NCI-H2029 (cell line): Measurements from ENCODE around the gene CCDC74A.
A peak's percentile ranks its signal among the peaks of the same experiment; 100 is the strongest.
"Not testable (repeated sequence)": the region's sequence is repeated elsewhere in the genome, so short reads cannot be mapped to it uniquely, and the experiment has no call there.

Experiments
- DNase-seq: peaks from one replicate; lab custom pipeline; 2025; lab: John Stamatoyannopoulos, UW

CCDC74A gene

GRCh38 chr2:131527131-131528001 is at the start of gene CCDC74A:
Gene CCDC74A (plus strand): TSS chr2:131527888. CDS start chr2:131527971, 83 bp downstream.
- peak; percentile 44 for DNase-seq

GRCh38 chr2:131478074-131478849 is 49.4 kb upstream of the CCDC74A start:
- DNase-seq = peak; percentile 10

GRCh38 chr2:131478850-131479461 is 48.7 kb upstream of the CCDC74A start:
- DNase-seq = not testable (repeated sequence)

- not testable (repeated sequence) for DNase-seq
Measured at GRCh38 chr2:131480351-131480750, 47.3 kb upstream of the CCDC74A start.

- DNase-seq = not testable (repeated sequence)
Measured at GRCh38 chr2:131482506-131483155, 45.1 kb upstream of the CCDC74A start.

- DNase-seq = not testable (repeated sequence)
Measured at GRCh38 chr2:131483981-131484820, 43.5 kb upstream of the CCDC74A start.

- not testable (repeated sequence) for DNase-seq
Measured at GRCh38 chr2:131484906-131485460, 42.7 kb upstream of the CCDC74A start.

DNA sequence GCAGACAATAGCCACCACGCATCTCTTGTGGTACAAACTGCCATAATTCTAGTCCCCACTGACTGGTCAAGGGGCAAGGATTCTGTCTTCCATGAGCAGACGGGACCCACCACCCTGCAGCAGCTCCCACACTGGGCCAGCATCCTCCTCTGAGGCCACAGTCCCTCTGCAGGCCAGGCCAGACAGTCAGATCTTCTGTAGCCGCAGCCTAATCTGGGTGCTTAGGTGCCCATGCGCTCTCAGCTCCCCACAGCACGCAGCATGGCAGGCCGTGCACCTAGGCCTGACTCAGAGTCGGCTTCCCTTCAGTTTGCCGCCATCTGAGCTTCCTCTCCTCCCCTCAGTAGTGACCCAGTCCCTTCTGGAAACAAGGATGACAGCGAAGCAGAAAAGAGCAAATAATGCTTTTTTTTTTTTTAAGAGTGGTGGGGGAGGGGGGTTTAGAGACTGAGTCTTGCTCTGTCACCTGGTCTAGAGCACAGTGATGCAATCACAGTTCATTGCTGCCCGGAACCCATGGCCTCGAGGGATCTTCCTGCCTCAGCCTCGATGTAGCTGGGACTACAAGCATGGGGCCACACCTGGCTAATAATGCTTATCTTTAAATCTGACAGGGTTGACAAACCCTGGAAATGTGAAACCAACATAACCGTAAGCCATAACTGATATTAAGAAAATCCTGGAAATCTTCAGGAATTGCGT is 41.3 kb upstream of the CCDC74A start:
- DNase-seq = not testable (repeated sequence)

DNA sequence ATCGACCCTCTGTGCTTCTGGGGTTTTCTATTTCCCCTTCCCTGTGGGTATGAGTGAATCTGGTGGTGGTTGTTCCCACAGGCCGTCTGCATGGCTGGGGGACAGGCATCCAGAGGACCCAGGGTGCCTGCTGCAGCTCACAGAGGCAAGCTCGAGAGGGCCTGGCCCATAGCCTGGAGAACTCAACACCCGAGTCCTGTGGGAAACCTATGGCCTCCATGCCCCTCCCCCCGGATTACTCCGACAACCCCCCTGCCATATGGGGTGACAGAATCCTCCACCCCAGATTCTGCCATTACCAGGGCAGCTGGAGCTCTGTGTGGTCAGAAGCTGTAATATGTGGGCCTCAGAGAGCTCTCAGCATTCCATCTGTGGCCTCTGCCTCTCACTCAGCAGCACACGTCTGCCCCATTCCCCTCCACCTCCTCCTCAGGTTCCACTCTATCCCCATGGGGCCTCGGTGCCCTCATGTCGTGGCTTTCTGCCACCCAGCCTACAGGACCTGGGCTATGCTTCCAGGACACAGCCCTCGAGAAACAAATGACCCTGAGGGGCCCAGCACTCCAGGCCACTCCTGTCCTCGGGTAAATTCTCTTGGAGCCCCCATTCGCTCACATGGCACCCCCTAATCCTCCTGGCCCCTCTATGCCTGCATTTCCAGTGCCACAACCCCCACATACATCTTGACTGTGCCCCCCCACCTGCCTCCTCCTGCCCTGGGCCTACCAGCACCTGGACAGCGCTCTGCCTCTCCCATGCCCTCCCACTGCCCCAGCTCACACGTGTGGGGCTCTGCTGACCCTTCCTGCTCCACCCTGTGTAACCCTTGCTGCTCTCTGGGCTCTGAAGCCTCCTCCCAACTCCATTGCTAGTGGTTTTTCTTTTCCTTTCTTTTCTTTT is 39.1 kb upstream of the CCDC74A start:
- DNase-seq = no peak

GRCh38 chr2:131490616-131491468 is 36.8 kb upstream of the CCDC74A start:
- DNase-seq = not testable (repeated sequence)

DNA sequence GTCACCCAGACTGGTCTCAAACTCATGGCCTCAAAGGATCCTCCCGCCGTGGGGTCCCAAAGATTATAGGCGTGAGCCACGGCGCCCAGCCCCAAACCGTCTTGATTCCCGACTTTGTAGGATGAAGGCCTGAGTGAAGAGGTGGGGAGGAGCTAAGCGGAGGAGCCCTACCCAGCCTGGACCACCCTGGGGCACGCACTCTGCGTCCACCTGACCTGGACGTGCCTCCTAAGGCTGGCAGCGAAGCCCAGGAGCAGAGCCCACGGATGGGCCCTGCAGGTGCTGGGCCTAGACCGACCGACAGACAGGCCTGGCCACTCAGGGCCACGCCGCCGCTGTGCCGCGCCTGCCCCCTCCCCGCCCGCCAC is 36.2 kb upstream of the CCDC74A start:
- not testable (repeated sequence) for DNase-seq

- not testable (repeated sequence) for DNase-seq
Measured at GRCh38 chr2:131492015-131492417, 35.7 kb upstream of the CCDC74A start, which contains the start of gene MZT2A. Gene MZT2A (minus strand): TSS chr2:131492397. CDS start chr2:131492376, 21 bp downstream.

DNA sequence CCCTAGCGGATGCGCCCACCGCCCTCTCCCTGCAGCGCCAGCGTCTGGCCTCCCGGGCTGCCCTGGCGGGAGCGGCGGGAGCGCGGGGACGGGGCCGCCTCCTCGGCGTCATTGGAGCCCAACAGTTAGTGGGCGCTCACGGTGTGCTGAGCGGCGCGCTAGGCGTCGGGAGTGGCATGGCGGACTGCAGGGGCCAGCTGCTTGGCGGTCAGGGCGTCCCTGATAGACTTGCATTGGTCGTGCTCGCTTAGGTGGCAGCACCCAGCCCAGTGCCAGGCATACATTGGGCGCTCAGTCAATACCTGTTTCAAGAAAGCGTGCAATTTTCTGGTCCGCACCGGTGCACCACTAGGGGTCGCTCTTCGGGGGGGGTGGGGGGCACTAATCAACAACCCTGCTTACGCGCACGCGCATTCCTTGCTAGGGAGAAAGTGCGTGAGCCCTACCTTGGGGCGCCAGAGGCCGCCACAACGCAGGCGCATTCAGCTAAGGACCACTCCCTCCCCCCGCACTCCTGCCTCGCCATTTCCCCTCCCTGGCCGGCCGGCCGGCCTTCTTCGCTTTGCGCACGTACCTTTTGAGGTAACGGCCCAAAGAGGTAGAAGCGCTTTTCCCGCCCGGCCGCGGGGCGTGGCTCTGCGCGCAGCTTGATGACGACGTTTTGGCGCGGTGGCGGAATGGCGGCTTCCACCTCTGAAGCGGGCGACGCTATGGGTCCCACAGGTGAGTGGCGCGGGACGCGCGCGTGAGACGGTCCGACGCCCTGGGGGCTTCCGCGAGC is 35.1 kb upstream of the CCDC74A start:
- peak; percentile 95 for DNase-seq

- no peak for DNase-seq
Measured at GRCh38 chr2:131493199-131493968, 34.3 kb upstream of the CCDC74A start.

DNA sequence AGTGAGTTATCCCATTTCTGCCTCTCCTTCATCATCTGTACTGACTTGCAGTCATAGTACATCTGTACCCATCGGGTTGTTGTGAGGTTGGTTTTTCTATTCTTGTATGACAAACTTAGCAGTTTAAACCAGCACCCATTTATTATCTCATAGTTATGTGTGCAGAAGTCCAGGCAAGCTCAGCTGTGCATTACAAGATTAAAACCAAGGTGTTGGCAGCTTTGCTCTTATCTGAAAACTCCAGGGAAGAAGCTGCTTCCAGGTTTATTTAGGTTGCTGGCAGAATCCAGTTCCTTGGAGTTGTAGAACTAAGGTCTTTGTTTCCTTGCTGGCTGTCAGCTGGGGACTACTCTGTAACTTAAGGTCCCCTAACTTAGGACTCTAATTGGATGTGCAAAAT is 32.2 kb upstream of the CCDC74A start:
- DNase-seq = not testable (repeated sequence)

GRCh38 chr2:131498321-131498973 is 29.2 kb upstream of the CCDC74A start:
- DNase-seq = not testable (repeated sequence)
